ENCODE data around the gene ABL2.
"Not testable (repeated sequence)": the region's sequence is repeated elsewhere in the genome, so short reads cannot be mapped to it uniquely, and the experiment has no call there.

Gene ABL2

GRCh38 chr1:179213317-179213716, 16.2 kb downstream of the ABL2 start:
- DNase-seq = not testable (repeated sequence)

GRCh38 chr1:179208681-179209477, 20.6 kb downstream of the ABL2 start:
- no peak for DNase-seq

- no peak for DNase-seq
Measured at GRCh38 chr1:179206812-179207211, 22.7 kb downstream of the ABL2 start.

GRCh38 chr1:179205284-179205683, 24.2 kb downstream of the ABL2 start:
- DNase-seq = no peak

- no peak for DNase-seq
Measured at GRCh38 chr1:179202161-179202560, 27.3 kb downstream of the ABL2 start.

GRCh38 chr1:179200586-179200985, 28.9 kb downstream of the ABL2 start:
- DNase-seq = no peak

GRCh38 chr1:179197690-179198297, 31.7 kb downstream of the ABL2 start:
- no peak for DNase-seq

- DNase-seq = not testable (repeated sequence)
Measured at GRCh38 chr1:179195857-179196256, 33.6 kb downstream of the ABL2 start.

- DNase-seq = no peak
Measured at GRCh38 chr1:179195376-179195775, 34.1 kb downstream of the ABL2 start.

GRCh38 chr1:179194068-179194537, 35.4 kb downstream of the ABL2 start:
- DNase-seq = no peak

GRCh38 chr1:179190861-179191260, 38.6 kb downstream of the ABL2 start:
- no peak for DNase-seq

- no peak for DNase-seq
Measured at GRCh38 chr1:179187735-179188471, 41.6 kb downstream of the ABL2 start.

GRCh38 chr1:179187043-179187442, 42.4 kb downstream of the ABL2 start:
- DNase-seq = no peak

- no peak for DNase-seq
Measured at GRCh38 chr1:179184403-179184802, 45.1 kb downstream of the ABL2 start.

- no peak for DNase-seq
Measured at GRCh38 chr1:179183857-179184256, 45.6 kb downstream of the ABL2 start.

GRCh38 chr1:179178950-179179349, 50.5 kb downstream of the ABL2 start:
- DNase-seq = no peak

- DNase-seq = no peak
Measured at GRCh38 chr1:179178183-179178582, 51.3 kb downstream of the ABL2 start.

- no peak for DNase-seq
Measured at GRCh38 chr1:179177615-179178014, 51.9 kb downstream of the ABL2 start.

- DNase-seq = no peak
Measured at GRCh38 chr1:179177182-179177581, 52.3 kb downstream of the ABL2 start.

GRCh38 chr1:179175011-179175841, 54.3 kb downstream of the ABL2 start:
- DNase-seq = no peak

- DNase-seq = not testable (repeated sequence)
Measured at GRCh38 chr1:179170468-179170770, 59.1 kb downstream of the ABL2 start.

GRCh38 chr1:179169616-179170467, 59.6 kb downstream of the ABL2 start:
- DNase-seq = no peak

Data from activated naive CD4-positive, alpha-beta T cell (primary cell).